Stimulated activated CD4-positive, alpha-beta T cell treated with anti-CD3 and anti-CD28 coated beads, Interleukin-1b, Interleukin-23, amount 100 ng/mL, for 24 hours (primary cell): Measurements from ENCODE around the gene FOXA1.

ENCODE experiments used
- DNase-seq, 4 experiments: peaks; one replicate each; pipeline ENCODE4 v3.0.0-alpha.2; 2020; ENCODE audit warnings: low read depth in 4 of 4, low spot score in 1 of 4

Gene FOXA1

DNA sequence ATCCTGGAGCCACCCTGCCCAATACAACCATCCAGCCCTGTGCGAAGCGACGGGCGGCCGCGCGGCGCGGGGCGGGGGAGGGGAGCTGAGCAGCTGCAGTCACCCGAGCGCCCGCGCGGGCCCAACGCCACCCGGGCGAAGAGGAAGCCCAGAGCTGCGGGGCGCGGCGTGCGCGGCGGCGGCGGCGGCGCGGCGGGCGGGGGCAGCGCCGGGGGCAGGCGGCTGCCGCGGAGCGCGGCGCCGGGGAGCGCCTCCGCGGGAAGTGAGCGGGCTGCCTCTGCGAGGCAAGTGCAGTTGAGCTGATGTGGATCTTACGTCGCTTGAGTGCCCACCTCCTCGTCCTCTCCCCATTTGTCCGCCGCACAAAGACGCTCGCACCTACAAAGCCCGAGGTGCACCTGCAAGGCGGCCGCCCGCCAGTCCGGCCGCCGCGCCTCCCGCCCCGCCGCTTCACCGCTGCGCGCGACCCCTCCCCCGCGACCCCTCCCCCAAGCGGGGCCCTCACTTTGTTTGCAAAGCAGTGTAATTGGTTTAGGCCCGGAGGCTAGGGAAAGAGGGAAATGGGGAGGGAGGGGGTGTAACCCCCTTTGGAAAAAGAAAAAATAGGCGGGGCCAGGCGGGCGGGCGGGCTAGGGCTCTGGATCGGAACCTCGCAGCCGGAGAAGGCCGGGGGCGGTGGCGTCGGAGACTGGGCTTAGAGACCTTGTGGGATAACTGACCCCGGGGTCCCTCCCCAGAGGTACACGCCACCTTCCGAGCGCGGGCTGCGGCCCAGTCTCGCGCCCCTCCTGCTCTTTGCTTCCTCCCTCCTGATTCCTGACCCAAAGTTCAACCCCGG lies at the start of gene FOXA1, which contains the start of gene TTC6:
TSS of gene FOXA1 (minus strand) at position 279 of the 838 bp plus-strand sequence. CDS start at position 2, 277 bp downstream.
TSS of gene TTC6 (plus strand) at position 659 of the 838 bp plus-strand sequence. CDS start 26,436 bp downstream, outside the sequence.
- no peak for DNase-seq

- DNase-seq: no peak
Observed at GRCh38 chr14:37643701-37644100, 48.7 kb upstream of the FOXA1 start.

- DNase-seq: no peak
Observed at GRCh38 chr14:37642125-37642524, 47.1 kb upstream of the FOXA1 start.

- no peak for DNase-seq
Observed at GRCh38 chr14:37641117-37641516, 46.1 kb upstream of the FOXA1 start.

DNA sequence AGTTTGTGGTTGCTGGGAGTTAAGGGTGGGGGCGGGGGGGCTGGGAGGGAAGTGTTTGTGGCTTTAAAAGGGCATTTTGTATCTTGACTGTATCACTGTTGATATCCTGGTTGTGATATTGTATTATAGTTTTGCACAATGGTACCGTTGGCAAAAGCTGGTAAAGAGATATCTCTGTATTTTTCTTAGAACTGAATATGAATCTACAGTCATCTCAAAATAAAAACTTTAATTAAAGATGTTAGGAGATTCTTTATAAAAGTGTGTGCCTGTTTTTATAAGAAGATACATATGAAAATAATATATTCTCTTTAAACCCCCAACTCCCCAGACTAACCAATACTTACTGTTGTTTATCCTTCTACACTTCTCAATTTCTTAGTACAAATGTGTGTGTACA lies 43.5 kb upstream of the FOXA1 start:
- no peak for DNase-seq

DNA sequence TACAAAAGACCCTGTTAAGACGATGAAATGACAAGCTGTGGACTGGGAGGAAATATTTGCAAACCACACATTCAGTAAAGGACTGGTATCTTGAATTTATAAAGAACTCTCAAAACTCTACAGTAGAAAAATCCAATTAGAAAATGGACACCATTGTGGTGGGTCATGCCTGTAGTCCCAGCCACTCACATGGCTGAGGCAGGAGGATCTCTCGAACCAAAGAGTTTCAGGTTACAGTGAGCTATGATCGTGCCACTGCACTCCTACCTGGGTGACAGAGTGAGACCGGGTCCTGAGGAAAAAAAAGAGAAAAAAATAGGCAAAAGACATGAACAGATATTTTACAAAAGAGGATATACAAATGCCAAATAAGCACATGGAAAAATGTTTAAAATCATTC lies 42.3 kb upstream of the FOXA1 start:
- no peak for DNase-seq

- no peak for DNase-seq
Observed at GRCh38 chr14:37625597-37626595, 30.8 kb upstream of the FOXA1 start.

DNA sequence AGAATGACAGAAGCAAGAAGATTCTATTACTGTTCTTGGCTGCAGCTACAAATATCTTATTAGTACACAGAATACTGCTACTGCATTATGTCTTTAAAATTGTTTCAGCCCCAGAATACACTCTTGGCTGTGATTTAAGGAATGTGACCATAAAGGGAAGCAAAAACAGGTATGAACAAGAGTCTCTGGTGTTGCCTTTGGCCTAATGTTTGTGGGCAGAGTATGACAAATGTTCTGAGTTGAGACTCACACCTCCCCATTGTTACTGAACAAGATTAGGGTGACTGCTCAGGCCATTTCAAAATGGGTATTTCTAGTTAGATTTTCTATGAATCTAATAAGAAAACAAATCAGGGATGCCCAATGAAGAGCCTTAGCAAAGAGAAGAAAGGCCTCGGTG lies 28.9 kb upstream of the FOXA1 start:
- DNase-seq: no peak

DNA sequence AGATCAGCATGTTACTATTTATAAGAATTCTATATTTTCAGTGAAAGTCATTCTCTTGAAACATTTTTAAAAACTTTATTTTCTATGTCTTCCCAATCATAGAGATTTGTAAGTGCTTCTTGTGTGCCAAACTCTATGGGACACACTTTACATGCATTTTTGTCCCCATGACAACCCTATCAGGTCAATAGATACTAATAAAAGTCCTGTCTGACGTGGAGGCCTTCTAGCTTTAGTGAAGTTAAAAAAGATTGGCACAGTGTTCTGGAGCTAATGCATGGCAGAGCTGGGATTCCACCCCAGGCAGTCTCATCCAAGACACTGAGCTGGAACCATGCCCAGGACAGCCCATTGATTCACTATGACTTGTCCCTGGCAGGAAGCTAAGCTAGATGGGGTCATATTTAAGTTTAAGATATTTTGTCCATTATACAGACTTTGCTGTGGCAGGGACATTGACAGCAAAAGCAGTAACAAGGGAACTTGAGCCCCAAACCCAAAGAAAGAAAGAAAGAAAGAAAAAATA lies 28.4 kb upstream of the FOXA1 start:
- DNase-seq: no peak

- no peak for DNase-seq
Observed at GRCh38 chr14:37622231-37622923, 27.3 kb upstream of the FOXA1 start.

- DNase-seq: no peak
Observed at GRCh38 chr14:37620856-37621255, 25.8 kb upstream of the FOXA1 start.

DNA sequence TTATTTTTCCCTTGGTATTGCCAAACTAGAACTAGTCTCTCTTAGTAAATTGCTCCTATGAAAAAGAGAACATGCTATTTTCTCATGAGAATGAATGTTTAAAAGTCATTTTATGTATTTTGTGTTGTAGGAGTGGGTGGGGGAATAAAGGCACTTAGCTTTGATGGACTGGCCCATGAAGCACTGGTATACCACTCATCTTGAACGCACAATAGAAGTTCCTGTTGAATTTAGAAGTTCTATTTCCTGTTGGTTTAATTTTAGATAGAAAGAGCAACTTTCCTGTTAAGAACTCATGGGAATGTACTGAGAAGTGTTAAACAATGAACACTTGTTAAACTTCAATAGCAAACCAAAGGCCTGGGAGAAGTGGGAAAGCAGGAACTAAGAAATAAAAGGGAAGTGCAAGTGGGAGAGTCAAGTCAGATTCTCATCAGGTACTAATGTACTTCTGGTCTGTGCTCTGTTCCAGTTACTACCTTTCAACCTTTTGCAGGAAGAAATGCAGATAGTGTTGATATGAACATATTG lies 23.5 kb upstream of the FOXA1 start:
- no peak for DNase-seq

DNA sequence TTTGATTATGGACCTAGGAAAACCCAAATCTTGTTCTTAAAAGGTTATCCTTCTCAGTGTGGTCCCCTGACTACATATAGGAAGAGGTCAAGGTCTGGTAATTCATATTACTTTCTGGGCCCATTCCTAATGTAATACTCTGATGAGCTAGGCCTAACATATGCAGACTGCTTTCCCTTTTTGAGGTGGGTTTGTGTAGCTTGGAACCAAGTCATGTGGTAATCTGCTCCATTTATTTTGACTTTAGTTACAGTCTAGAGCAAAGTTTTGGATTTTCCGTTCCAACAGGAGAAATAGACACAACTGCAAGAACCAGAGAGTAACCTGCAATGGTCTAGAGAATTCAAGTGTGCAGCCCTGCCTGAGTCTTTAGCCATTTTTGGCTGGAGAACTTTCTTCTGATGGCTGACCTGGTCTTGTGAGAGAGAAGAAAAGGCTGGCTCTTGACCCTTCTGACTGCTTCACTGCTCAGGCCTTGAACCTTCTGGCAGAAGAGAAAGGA lies 22.9 kb upstream of the FOXA1 start:
- DNase-seq: no peak

- DNase-seq: no peak
Observed at GRCh38 chr14:37616853-37617252, 21.8 kb upstream of the FOXA1 start.

- DNase-seq: no peak
Observed at GRCh38 chr14:37615582-37616289, 20.7 kb upstream of the FOXA1 start.

GRCh38 chr14:37610945-37611523 lies 16.0 kb upstream of the FOXA1 start:
- no peak for DNase-seq

DNA sequence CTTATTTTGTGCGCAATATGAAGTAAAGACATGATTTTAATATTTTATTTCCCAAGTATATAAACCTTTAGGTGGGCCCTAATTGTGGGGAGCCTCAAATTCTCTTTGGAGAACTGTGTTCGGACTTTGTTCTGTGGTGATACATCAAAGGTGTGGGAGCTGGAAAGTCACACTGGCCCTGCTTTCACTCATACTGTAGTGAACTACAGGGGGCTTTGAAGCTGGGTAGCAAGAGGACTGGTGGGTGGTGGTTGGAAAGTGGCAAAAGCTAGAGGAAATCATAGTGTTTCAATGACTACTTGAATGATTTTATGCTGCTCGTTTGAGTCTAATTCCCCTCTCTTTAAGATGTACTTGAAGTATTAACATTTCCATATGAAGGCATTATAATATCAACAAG lies 13.6 kb upstream of the FOXA1 start:
- DNase-seq: no peak

- no peak for DNase-seq
Observed at GRCh38 chr14:37606678-37607077, 11.6 kb upstream of the FOXA1 start.

DNA sequence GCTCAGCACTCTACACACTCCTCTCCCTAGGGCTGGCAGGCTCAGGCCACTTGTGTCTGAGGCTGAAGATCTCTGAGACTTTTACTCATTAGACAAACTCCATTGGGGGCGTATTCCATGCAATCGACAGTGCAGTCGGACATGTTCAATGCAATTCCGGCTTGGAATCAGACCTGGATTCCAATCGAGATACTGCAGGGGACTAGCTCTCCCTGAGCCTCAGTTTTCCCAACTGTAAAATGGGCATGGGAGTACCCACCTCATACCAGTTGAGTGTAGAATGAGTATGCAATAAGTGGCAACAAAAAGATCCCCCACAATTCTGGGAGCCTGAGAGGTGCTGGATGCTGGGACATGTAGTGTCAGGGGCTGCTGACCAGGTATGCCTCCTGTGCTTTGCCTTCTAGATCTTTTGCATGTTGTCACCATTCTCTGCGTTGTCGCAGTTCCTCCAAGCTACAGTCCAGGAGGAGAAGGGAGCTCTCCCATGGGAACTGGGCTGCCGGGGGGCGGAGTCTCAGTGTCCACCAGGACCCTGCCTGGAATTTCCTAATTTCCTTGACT lies 8.7 kb upstream of the FOXA1 start:
- DNase-seq: no peak
